Fibroblast of skin of back (primary cell): Measurements from ENCODE around the gene ZNF407.
A peak's percentile ranks its signal among the peaks of the same experiment; 100 is the strongest.

Experiments
- DNase-seq: peaks from one replicate; pipeline ENCODE4 v3.0.0-alpha.2; 2013

Gene ZNF407

DNA sequence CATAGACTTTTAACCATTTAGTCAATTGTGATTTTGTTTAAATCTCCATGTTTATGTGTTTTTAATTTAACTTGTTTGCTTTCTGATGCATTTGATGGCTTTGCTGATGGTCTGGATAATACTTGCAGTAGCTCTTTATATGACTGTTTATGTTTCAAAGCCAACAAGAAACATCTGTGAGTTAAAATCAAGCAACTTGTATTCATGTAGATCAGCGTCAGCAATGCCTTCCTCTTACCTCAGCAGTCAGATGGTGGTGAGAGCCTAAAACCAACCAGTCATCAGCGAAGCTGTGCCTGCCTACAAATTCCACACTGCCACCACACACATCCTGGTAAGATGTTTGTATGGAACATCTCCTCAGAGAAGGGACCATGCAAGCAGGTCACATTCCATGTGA lies 379.4 kb downstream of the ZNF407 start:
- no peak for DNase-seq

DNA sequence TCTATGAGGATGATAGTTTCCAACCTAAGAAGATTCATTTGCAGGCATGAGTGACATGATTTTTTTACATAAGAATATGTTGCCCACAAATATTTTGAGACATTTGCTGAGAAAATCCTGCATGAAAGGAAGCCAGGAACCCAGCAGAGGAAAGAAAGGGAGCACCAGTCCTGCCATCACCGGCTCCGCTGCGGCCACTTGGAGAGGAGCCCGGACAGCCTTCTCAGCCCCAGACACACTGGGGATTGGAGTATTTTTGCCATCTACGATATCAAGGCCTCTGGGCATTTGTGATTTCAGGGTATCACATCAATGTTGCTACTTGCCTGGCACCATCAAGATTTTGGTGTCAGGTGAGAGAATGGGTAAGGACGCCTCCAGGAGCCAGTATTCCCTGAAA lies 383.0 kb downstream of the ZNF407 start:
- no peak for DNase-seq

DNA sequence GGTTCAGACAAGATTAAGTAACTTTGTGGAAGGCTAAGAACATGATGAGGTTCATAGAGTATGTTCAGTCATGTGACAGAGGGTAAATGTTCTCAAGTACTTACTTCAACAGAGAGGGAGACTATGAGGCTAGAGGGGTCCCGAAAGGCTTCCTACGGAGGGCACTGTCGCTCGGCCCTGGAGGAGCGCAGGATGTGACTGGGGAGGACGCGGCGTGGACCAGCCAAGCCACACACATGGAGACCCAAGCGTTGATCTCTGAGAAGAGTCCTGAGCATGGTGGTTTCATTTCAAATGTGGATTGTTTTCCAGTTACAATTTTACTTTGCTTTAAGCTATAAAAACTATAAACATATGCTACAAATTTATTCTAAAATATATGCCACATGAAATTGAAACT lies 383.8 kb downstream of the ZNF407 start:
- DNase-seq: no peak

DNA sequence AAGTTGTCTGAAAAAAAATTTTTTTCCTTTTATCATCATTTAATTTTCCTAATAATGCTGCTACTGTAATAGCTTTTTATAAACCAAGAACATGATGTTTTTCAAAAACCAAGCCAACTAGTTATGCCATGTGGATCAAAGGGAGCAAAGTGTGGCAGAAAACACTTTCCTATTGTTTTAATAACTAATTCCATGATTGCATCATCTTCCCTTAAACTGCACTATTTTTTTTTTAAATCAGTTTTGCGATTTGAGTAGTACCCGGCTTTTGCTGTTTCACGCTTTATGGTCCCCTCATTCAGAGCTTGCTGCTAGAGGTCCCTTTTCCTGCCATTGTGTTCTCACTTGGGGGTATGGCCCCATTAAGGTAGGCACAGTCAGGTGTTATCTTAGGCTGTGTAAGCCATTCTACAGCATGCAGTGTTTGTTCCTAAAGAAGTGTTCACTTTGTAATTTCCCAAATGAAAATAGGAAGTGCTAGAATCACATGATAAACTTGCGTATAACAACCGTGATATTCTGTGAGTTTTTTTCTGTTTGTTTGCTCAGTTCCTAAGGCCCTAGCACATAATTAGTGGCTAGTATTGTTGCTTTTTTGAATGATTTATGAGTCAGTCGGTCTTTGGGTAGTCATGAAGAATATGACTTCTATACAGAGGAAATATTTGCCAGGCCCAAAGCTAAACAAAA lies 385.4 kb downstream of the ZNF407 start:
- DNase-seq: no peak

DNA sequence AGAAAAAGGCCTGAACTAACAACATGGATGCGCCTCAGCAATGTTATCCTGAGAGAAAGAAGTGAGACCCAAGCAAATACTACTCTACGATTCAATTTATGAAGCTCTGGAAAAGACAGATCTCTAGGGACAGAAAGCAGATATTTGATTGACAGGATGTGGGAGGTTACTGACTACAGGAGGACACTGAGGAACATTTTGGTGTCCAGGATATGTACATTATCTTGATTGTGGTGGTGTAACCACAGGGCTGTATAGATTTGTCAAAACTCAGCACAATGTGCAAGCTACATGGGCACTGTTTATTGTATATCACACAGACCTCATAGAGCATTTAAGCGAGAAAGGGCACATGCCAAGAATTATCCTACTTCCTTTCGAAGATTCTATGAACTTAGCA lies 391.5 kb downstream of the ZNF407 start:
- no peak for DNase-seq

DNA sequence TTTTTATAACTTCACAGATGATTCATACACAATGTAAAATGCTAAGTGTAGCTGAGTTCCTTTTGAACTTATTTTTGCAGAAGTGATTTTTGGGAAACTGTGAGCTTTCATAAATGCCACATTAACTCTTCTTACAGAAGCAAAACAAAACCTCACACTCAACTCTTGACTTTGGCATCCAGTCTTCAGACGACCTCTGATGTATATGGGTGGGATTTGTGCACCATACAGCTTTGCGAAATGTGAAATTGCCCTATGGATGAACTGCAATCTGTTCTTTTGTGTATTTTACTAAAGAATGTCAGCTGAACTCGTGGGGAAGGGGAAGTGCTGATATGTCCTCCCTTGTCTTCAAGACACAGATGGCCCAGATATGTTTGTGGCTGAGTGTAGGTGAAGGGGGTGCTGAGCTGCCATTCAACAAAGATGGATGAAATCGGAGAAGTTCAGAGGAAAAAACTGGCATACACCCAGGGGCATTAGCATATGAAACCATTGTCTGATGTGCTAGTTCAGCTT lies 393.0 kb downstream of the ZNF407 start:
- DNase-seq: no peak

DNA sequence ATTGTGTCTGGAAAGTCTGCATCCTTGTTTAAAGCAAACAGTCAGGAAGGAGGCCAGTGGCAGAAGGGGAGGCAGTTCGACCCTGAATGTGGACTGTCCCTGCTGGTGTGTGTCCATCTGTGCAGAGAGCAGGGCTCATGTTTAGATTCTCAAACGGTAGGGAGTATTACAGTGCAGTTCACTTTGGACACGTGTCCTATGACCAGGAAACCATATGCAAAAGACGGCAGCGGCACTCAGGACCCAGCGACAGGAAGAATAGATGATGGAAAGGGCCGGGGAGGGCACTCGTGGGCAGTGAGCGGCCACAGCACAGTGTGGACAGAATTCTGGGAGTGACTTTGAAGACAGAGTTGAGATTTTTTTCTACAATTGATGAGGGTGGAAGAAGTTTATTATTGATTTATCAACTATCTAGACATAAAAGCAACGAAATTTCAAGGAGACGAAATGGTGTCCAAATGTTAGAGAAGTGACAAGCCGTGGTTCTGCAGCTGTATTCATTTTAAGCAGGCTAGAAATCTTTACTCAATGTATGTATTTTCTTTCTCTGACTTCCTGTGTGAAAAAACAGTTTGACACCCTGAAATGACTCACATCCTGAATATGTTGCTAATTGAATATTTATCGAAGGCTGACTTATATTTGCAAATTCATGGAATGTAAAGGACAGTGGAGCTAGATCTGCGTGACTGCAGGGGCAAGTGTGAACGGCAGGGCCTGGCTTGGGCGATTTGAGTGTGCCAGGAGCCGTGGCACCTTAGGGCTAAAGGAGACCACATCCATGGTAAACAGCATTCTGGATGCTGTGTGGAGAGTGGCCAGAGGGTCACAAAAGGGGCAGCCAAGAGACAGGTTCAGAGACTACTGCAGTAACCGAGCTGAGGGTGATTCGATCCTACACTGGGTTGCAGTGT lies 397.1 kb downstream of the ZNF407 start:
- peak; percentile 77 for DNase-seq

DNA sequence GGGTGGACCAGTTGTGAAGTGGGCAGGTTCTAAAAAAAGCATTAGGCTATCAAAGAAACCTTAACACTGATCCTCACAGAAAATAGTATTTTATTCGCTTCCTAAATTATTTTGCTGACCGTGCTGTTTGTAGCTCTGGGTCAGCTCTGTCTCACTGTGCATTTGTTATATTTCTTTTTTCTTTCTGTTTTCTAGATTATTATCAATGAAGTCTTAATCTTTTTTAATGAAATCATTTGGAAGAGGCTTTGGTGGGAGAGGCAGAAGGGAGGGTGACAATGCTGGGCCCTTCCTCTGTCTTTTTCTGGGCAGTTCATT lies 397.7 kb downstream of the ZNF407 start:
- DNase-seq: no peak

DNA sequence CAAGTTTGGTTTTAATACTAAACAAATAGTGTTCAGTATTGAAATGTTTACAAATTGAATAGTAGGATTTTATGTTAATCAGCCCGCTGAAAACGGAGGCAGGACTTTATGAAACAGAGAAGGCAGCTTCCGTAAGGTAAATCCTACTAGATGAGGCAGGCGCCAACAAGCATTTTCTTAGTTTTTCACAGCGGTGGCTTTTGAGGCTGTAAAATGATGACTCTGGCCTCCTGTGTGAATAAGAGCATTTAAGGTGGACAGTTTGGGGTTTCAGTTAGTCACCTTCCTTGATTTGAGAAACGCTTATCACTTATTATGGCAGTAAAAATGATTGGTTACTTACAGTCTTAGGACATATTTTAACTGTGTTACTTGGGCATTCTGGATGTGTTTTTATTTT lies 398.4 kb downstream of the ZNF407 start:
- no peak for DNase-seq

DNA sequence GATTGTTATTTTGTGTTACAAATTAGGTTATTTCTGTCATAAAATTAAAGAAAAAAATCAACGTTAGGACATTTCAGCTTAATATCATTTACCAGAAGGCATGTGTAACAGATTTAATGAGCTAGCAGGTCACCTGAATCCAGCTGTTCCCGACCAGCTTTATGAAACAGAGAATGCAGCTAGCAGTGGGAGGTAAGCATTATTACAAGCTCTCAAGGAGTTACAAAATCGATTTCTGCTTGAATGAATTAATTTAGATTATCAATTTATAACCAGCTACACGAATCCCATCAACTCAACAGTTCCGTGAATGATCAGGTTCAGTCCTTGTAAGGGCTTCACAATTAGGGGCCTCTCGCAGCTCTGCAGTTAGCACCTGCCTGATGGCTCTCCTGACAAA lies 399.3 kb downstream of the ZNF407 start:
- no peak for DNase-seq

DNA sequence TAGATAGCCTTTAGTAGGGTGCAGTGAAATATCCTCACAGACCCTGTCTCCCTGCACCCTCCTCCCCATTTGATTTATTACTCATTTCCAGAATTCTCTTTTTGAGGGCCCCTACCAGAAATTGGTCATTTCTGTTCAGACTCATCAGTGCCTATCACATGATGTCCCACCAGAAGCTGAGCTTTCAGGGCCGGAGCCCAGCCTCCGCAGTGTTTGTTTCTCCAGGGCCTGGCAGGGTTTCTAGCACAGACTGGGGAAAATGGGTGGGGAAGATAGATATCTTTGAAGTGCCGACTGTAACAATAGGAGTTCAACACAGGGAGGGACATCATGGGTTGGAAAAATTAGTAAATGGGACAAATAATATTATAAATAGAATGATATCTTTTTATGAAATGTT lies 403.2 kb downstream of the ZNF407 start:
- DNase-seq: no peak

DNA sequence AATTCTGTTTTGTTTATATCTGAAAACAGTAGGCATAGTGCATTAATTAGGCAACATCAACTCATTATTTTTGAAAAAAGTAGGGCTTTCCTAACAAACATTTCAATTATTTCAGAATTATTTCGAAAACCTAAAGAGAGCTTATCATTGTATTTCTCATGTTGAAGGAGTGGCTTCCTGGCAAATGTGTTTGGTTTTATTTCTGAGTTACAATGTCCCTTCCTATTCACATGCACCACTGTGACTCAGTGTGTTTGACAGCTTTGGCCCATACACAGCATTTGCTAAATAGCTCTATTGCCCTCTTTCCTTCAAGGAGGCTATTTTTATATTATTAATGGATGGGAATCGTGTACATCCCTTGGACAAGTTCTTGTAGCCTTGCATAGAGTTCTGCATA lies 405.4 kb downstream of the ZNF407 start:
- no peak for DNase-seq

DNA sequence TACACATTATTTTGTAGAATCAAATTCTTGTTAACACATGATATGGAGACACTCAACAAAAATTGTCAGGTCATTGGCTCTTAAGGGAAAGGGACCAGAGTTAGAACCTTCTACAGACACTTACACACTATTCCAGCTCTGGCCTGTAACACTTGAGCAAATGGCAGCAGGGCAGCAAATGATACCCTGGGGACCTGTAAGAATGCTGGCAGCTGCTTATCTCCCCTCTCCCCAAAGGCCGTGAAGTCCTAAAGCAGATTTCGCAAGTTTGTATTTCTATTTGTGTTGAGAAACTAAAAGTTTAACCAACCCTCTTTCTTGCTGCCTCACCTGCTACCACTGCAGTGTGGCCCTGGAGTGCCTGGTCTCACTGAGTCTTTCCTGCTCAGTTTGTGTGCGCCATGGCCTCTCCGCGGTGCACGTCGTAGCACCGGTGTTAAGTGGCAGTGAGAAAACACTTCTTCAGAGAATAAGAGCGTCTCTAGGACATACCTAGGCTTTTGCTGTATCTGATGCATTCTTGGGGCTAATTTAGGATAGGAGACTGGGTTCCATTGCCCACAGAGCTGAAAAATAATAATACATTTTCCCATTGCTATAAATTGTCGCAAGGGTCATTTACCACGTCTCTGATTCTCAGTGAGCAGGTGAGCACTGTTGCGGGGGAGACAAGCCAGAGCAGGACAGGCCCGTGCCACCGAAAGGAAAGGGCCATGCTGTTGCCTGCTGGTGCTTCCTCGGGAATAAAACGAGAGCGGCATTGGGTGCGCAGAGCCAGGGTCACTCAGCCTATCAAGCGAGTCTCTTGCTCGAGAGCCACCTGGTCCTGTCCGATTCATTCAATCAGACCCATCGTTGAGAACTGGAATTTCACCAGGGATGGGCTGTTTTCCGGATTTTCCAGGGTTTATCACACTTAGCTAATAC lies 406.4 kb downstream of the ZNF407 start:
- DNase-seq: no peak

DNA sequence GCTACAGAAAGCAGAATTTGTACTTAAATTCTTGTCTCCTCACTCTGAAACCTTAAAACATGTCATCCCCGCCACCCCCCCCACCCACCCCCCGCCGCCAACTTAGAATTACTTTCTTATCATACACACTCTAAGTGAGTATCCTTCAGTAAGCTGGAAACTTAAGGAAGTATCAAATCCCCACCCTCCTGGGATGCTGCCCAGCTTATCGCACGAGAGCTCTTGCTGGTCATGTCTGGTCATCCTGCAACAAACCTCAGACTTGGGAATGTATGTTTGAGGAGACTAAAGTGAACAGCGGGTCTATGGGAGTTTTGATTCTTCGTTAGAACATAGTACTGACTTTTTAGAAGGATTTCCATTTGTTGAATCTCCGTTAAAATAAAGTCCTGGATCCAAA lies 408.0 kb downstream of the ZNF407 start:
- DNase-seq: no peak

DNA sequence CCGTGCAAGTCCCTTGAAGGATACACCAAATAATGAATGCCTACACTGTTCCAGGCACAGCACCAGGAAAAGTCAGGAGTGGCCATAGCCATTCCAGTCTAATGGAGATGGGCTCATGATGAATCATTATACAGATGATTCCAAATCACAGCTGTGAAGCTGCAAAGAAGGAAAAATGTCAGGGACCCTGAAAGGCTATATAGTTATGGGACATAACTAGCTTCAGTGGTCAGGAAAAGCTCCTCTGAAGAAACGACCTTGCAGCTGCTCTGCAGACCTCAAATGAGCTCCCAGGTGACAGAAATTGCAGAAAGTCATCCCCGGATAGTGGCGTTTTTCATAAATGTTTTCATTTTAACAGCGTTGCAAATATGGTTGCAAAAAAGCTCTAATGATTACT lies 410.5 kb downstream of the ZNF407 start:
- no peak for DNase-seq

DNA sequence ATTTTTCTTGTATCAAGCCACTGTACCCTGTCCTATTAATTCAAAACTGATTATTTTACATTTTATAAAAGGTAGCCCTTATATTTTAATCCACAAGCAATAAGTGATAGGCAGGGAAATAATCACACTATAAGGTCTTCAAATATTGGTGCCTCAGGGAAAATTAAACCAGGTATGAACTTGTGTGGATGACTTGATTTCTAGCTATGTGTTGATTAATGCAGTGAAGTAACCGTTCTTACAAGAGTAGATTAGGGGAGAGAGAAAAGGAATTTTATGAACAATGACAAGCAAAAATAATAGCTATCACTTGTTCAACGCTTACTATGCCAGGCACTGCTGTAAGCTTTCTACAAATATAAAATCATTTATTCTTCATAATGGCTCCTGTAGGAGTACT lies 411.6 kb downstream of the ZNF407 start:
- DNase-seq: no peak

DNA sequence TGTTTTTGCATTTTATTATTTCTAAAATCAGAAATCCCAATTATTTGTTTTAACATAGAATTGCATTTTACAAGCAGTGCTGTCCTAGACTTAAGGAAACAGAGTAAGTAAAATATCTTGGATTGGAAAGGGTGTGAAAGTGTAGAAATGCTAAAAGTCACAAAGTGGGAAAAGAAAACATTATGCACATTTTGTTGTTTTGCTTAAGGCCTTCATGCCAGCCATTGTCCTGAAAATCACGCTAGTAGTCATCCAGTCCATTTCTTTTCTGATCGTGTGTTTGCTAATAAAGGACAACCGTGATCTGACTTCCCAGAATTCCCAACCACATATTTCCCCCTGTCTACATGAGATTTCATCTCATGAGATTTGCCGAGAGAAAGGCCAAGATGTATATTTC lies 412.2 kb downstream of the ZNF407 start:
- no peak for DNase-seq

DNA sequence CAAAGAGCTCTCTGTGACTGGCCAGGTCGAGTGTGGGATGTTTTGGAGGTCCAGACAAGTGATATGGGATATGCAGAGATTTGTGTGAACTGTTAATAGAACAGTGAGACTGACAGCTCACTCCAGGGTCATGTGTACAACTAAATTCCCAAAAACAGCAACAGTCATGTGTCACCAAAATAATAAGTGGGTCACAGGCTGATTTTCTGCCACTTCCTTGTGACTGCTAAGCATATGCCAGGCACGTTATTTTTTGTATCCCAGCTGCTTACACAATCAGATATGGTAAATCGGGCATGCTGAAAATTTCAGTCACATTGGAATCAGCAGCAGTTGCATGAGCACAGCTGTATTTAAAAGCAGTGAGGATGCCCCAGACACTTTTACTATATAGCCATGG lies 412.6 kb downstream of the ZNF407 start:
- no peak for DNase-seq

DNA sequence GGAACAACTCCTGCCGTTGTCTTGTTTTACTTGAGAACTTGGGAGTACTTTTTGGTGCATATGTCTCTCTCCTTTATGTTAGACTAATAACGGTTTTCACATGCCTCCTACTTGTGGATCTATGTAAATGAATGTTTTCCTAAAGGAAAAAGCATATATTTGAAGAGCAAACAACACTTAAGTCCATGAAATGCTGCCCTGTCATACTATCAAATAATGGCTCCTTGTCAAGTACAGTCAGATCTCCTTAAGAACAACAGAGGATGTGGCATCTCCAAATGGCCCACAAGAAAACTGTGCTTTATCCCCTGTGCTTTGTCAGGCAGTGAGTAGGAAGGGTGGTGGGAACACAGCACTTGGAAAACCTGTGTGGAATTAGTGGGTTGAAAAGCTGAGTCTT lies 413.0 kb downstream of the ZNF407 start:
- DNase-seq: no peak

DNA sequence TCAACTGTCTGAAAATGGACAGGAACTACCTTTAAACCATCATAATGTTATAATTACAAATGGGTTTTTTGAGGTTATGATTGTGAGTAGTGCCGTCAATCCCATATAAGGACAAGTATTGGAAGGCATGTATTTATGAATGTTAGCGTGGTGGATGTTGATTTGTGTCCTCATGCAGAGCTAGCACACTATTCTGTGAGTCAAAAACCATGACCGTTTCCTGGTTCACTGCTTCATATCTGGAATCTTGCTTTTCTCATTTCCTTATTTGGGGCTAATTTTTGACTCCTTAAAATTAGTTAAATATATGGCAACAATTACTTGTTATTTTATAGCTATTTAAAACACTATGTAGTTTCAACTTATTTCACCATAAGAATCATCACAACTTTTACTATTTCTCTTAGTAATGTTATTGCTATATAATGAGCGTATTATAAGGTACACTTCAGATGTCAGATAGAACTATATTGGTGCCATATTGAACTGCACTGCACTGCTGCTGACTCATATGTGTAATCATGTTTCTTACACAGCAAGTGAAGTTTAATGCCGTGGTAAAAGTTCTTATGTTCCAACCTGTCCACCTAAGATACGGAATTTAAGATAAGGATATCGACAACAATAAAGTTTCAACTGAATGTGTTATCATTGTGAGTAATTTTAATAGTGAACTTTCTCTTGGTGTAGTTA lies 418.5 kb downstream of the ZNF407 start:
- peak; percentile 17 for DNase-seq

DNA sequence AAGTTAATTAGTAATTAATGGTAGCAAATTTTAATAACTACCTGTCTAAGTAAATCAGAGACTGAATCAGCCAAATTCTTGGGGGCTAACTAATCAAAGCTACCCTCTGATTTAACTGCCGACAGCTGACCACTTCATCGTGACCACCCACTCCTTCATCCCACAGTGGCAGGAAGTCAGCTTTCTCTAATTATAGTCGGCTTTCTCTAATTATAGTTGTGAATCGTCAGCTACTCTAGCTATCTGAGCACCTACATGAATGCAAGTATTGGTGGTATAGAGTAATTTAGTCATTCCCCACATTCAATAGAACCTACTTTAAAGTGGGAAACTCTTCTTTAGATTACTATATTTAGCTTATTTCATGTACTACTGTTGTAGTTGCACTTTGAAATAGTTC lies 425.8 kb downstream of the ZNF407 start:
- no peak for DNase-seq

DNA sequence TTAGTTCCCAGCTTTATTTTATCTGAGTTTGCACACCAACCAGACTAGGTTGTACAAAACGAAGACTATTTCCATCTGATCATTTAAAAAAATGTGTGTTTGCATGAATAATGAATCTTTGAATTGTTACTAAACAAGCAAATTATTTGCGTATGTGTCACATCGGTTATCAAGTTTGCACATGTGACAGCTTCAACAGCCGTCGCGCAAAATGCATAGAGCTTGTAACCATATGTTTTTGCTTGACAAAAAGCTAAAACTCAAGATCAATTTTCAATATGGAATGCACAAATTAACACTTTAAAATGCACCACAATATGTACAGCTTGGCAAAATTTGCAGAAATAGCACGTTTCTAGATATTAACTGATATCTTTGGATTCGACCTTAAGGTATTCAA lies 427.2 kb downstream of the ZNF407 start:
- DNase-seq: no peak
